Pancreas (tissue), 10 donors: Measurements from ENCODE around the gene ST6GALNAC6. TPM values are rescaled to one million over a fixed set of nuclear protein-coding genes. Genes with fewer than 3 reads are reported as not detected.

Experiments used
- ATAC-seq, 4 donors: fragments of 200-7000 bp; cut with Tn5 transposase; one replicate each; pipeline versions ENCODE4 v1.8.0 to v1.9.1; 2020; ENCODE audit warnings: mild to moderate bottlenecking in 4 of 4, moderate library complexity in 4 of 4
- DNase-seq, 6 donors: peaks; one replicate each; pipeline ENCODE4 v3.0.0-alpha.2; 2020
- FAIRE-seq: peaks from 2 replicates; lab custom pipeline; 2012; peaks lifted over from hg19 to GRCh38; lab: Jason Lieb, UNC
- H3K27ac ChIP-seq, 4 donors: fragments of 200-600 bp; sonication (generic); 1 replicate in 3 of 4; 2 replicates in 1 of 4; pipeline versions ENCODE4 v1.5.0 to v1.8.0; 2020
- H3K27me3 ChIP-seq, 4 donors: fragments of 200-600 bp; one replicate each; pipeline ENCODE4 v1.8.0; 2021
- H3K36me3 ChIP-seq, 3 donors: fragments of 200-600 bp; sonication (generic) in 1 of 3; one replicate each; pipeline versions ENCODE4 v1.5.0 to v1.8.0; 2020 to 2021
- H3K4me1 ChIP-seq, 3 donors: fragments of 200-600 bp; one replicate each; pipeline ENCODE4 v1.8.0; 2021
- H3K4me3 ChIP-seq, 4 donors: fragments of 200-600 bp; sonication (generic) in 2 of 4; one replicate each; pipeline versions ENCODE4 v1.5.0 to v1.8.0; 2020 to 2021
- H3K9me3 ChIP-seq, 4 donors: fragments of 200-600 bp; one replicate each; pipeline ENCODE4 v1.8.0; 2021
- CTCF ChIP-seq, 4 donors: fragments of 200-600 bp; sonication (generic) in 3 of 4; IDR thresholded peaks; one replicate each; pipeline versions ENCODE4 v1.5.0 to v1.8.0; 2021; ENCODE audit warnings: antibody characterized with exemption in 4 of 4
- WGBS, 2 donors: extraction: QIAGEN DNeasy Blood & Tissue Kit; methylation state at CpG; one replicate each; pipeline ENCODE4 v1.1.7; 2013; 5-methylcytosine and 5-hydroxymethylcytosine counted together
- intact Hi-C, 3 donors: fragments of 100-400 bp; cut with DNase I; formaldehyde crosslinking; loops; one replicate each; pipeline versions ENCODE4 v1.11.1 to v1.14.2; 2022
- polyA plus RNA-seq, 2 donors: library from polyadenylated mRNA; stranded (reverse); fragments of 200-250 nt; gene quantifications; one replicate each; pipeline ENCODE4 v1.2.3, GENCODE V29; 2013
- total RNA-seq, 6 donors: library from RNA; stranded (reverse); fragmentation: NEBNext Ultra II Directional in 4 of 6; extraction: Animal tissue kit (Norgen Biotek cat#: 25700) in 4 of 6; gene quantifications; one replicate each; pipeline versions ENCODE4 v1.2.1 to v1.2.4, GENCODE V29; 2021 to 2023
- donor health status: healthy with polysubstance abuse.
- donor health status: DM: no; HTN: no; CAD: no; lungs with moderate emphysema.
- donor health status: DM: no; HTN: no; CAD: no.
- donor health status: control.
- donor health status: control.
- donor health status: Bipolar disorder and iron deficiency.
- donor health status: DM: yes; HTN: yes; CAD: no.
- donor health status: DM: no; HTN: no; CAD: no.
- donor health status: DM: no; HTN: no; CAD: no.
- donor health status: DM: yes; HTN: yes; CAD: no.

The ST6GALNAC6 gene
- total and polyA plus RNA-seq, 8 donors, result 20.7 to 35.7 (median 27.0) TPM

DNA sequence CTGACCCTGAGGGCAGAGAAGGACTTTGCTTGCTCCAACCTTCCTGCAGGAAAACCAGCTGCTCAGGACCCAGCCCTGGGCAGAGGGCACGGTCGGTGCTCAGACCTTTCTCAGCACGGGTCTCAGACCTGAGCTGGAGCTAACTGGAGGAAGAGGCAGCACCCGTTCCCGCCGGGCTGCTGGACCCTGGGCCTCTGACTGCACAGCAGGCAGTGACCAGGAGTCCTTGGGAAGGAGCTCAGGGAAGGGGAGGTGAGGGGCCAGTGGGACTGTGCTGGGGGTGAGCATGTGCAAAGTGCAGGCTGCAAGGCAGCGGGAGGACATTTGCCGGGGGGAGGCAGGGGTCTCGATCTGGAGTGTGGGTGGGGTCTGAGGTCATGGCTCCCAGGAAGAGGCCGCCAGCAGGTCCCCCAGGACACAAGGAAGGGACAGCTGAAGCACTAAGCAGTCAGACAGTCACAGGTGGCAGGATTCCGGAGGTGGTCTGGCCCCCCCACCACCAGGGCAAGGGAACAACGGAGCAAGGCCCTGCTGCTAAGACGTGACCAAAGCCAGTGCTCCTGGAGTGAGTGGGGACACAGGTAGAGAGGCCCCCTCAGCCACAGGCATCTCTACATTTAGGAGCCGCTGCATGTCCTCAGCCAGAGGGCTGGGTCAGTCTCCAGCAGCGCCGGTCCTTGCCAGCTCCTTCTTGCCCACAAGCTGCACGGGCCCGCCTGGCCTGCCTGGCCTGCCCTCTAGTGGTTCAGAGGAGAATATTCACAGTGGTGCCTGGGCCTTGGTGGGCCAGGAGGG is 43.0 kb upstream of the ST6GALNAC6 start:
- no peak overlapping the region for H3K27ac ChIP-seq
- intact Hi-C loops, result loop anchor here in 2 of 3 donors (5.0 kb wide), 2 partner anchors 95 to 175 kb away; no protein-coding TSS in a partner anchor
- no peaks in the 10 kb centered on the region for H3K9me3 ChIP-seq
- H3K27me3 ChIP-seq, result no peaks in the 10 kb centered on the region
- H3K4me1 ChIP-seq, result no peaks in the 10 kb centered on the region
- no peak overlapping the region for H3K4me3 ChIP-seq
- 58 to 60% methylated on average over 18 of the region's 18 CpGs for WGBS, 2 donors
- ATAC-seq (peak; percentile 38 to 77 (median 68)), DNase-seq (peak in 2 of 6 donors; percentile 67 to 90), FAIRE-seq (no peak)
- TF ChIP-seq CTCF (IDR thresholded peaks at IDR 0.05), result peak; percentile 58 to 79 (median 78)
- H3K36me3 ChIP-seq, result peaks cover 3 to 36% (median 13%) of the 10 kb centered on the region in 3 donors

GRCh38 chr9:127941961-127942215 is 42.5 kb upstream of the ST6GALNAC6 start:
- Histone ChIP-seq H3K27me3 (no peaks in the 10 kb centered on the region), H3K27ac (no peak overlapping the region), H3K36me3 (peaks cover 3 to 36% (median 13%) of the 10 kb centered on the region in 3 donors), H3K4me3 (no peak overlapping the region), H3K9me3 (no peaks in the 10 kb centered on the region), H3K4me1 (peaks cover under 1 to 3% (median 1%) of the 10 kb centered on the region in 3 donors)
- no peak for ATAC-seq
- FAIRE-seq, result no peak
- DNase-seq, result no peak
- TF ChIP-seq CTCF (IDR thresholded peaks at IDR 0.05), result no peak
- intact Hi-C loops, result loop anchor here in 2 of 3 donors (5.0 kb wide), 2 partner anchors 95 to 175 kb away; no protein-coding TSS in a partner anchor
- WGBS, 2 donors, result 77 to 80% methylated on average over 3 of the region's 3 CpGs

DNA sequence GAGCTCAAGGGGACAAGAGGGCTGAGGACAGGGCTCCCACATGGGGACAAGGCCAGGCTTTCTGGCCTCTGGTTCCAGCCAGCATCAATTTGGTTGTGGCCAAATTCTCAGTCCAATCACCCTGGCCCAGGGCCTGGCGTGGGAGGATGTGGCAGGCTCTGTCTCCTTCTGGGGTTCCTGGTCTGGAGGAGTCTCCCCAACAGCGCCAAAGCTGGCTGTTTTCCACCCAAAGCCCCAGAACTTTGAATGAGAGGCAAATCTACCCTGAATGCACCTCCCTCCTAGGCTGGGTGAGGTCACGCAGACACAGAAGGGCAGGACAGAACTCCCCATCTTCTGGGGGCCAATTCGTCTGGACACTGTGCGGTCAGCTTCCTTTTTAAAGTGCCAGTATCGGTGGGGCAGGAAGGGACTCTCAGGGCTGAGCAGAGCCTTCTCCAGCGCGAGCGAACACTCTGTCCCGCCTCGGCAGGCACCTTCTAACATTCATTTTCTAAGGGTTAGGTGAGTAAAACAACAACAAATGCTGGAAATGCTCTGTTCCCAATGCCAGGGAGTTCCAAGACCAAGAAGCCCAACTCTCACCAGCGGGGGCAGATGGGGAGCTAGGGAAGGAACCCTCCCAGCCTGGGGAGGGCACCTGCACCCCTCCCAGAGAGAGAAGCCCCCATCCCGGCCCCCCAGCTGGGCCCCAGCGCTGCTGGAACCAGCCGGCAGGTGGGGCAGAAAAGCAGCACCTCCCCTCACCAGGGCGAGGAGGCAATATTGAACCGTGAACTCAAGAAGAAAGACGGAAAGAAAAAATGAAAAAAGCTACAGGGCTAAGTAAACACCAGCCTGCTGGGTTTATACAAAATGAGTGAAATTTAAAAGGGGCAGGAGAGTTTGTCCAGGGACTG is 41.9 kb upstream of the ST6GALNAC6 start:
- H3K27me3 ChIP-seq, result no peaks in the 10 kb centered on the region
- 79% methylated on average over 17 to 18 of the region's 18 CpGs for WGBS, 2 donors

DNA sequence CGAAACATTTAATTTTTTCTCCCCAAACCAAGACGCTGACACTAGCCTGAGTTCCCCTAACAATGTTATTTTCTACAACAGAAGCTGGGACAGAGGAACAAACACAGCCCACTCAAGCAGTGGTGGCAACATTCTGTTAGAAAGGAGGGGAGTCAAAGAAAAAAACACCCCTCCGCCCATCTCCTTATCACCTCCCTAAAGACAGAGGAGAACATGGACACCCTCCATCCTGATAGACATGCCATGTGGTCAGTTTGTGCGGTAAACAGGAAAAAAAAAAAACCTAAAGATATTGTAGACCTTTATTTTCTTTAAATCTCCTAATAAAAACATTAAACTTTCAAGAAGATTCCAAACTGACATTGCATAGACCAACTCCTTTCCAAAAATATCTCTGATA is 41.2 kb upstream of the ST6GALNAC6 start:
- 88 to 94% methylated on average over 4 of the region's 4 CpGs for WGBS, 2 donors
- TF ChIP-seq CTCF (IDR thresholded peaks at IDR 0.05), result no peak
- intact Hi-C loops, result loop anchor here in 2 of 3 donors (5.0 kb wide), 2 partner anchors 97 to 177 kb away; no protein-coding TSS in a partner anchor
- no peak for FAIRE-seq
- Histone ChIP-seq H3K4me3 (no peak overlapping the region), H3K27me3 (no peaks in the 10 kb centered on the region), H3K4me1 (peaks cover 7 to 11% (median 10%) of the 10 kb centered on the region in 3 donors), H3K36me3 (peaks cover 3 to 35% (median 13%) of the 10 kb centered on the region in 3 donors), H3K27ac (no peak overlapping the region), H3K9me3 (no peaks in the 10 kb centered on the region)
- ATAC-seq, result no peak
- no peak for DNase-seq

More for the DNA sequence above, 41.9 kb upstream of the ST6GALNAC6 start:
- no peak for ATAC-seq
- peak in 2 of 6 donors; percentile 27 to 54 for DNase-seq
- intact Hi-C loops, result loop anchor here in 2 of 3 donors (5.0 kb wide), 2 partner anchors 96 to 176 kb away; no protein-coding TSS in a partner anchor
- Histone ChIP-seq H3K9me3 (no peaks in the 10 kb centered on the region), H3K4me3 (no peak overlapping the region), H3K4me1 (peaks cover 6 to 7% (median 7%) of the 10 kb centered on the region in 3 donors), H3K27ac (no peak overlapping the region), H3K36me3 (peaks cover 3 to 36% (median 13%) of the 10 kb centered on the region in 3 donors)
- no peak for FAIRE-seq
- no peak for TF ChIP-seq CTCF (IDR thresholded peaks at IDR 0.05)
